Medulla oblongata (tissue), 1 donor: ENCODE measurements around the gene RNASE1.
"Not testable (repeated sequence)": the region's sequence is repeated elsewhere in the genome, so short reads cannot be mapped to it uniquely, and the experiment has no call there.

Experiments
- DNase-seq: peaks from one replicate; pipeline ENCODE4 v3.0.0-alpha.2; 2015; ENCODE audit errors: extremely low spot score

Gene RNASE1

GRCh38 chr14:20802341-20803084, at the start of gene RNASE1:
TSS of gene RNASE1 (minus strand) at chr14:20802844. CDS start at chr14:20802068, 776 bp downstream.
- peak; percentile 89 for DNase-seq

- DNase-seq = peak; percentile 61
Measured at GRCh38 chr14:20848955-20849570, 46.4 kb upstream of the RNASE1 start.

GRCh38 chr14:20848316-20848954, 45.8 kb upstream of the RNASE1 start:
- peak; percentile 52 for DNase-seq

- peak; percentile 59 for DNase-seq
Measured at GRCh38 chr14:20846560-20846959, 43.9 kb upstream of the RNASE1 start.

- DNase-seq = no peak
Measured at GRCh38 chr14:20841096-20841495, 38.5 kb upstream of the RNASE1 start.

- DNase-seq = no peak
Measured at GRCh38 chr14:20837831-20838230, 35.2 kb upstream of the RNASE1 start.

- peak; percentile 65 for DNase-seq
Measured at GRCh38 chr14:20836668-20837338, 34.2 kb upstream of the RNASE1 start.

GRCh38 chr14:20834899-20835298, 32.3 kb upstream of the RNASE1 start:
- DNase-seq = no peak

GRCh38 chr14:20830831-20831230, 28.2 kb upstream of the RNASE1 start:
- no peak for DNase-seq

GRCh38 chr14:20828024-20828694, 25.5 kb upstream of the RNASE1 start:
- DNase-seq = not testable (repeated sequence)

- no peak for DNase-seq
Measured at GRCh38 chr14:20827326-20827725, 24.7 kb upstream of the RNASE1 start.

GRCh38 chr14:20826666-20827065, 24.0 kb upstream of the RNASE1 start:
- not testable (repeated sequence) for DNase-seq

- peak; percentile 59 for DNase-seq
Measured at GRCh38 chr14:20823859-20824258, 21.2 kb upstream of the RNASE1 start.

GRCh38 chr14:20821521-20822108, 19.0 kb upstream of the RNASE1 start:
- DNase-seq = peak; percentile 77

- DNase-seq = no peak
Measured at GRCh38 chr14:20820063-20820904, 17.6 kb upstream of the RNASE1 start.

GRCh38 chr14:20818861-20819260, 16.2 kb upstream of the RNASE1 start:
- no peak for DNase-seq

GRCh38 chr14:20815946-20816345, 13.3 kb upstream of the RNASE1 start:
- DNase-seq = not testable (repeated sequence)

- no peak for DNase-seq
Measured at GRCh38 chr14:20811986-20812975, 9.6 kb upstream of the RNASE1 start.

GRCh38 chr14:20809917-20810316, 7.3 kb upstream of the RNASE1 start:
- no peak for DNase-seq
